Panc1 (cell line): ENCODE data around the gene CLVS2. TPM values are rescaled to one million over a fixed set of nuclear protein-coding genes. Genes with fewer than 3 reads are reported as not detected.

Source experiments
- ATAC-seq: fragments of 200-7000 bp; cut with Tn5 transposase; 2 replicates; pipeline ENCODE4 v1.9.1; 2020; ENCODE audit warnings: mild to moderate bottlenecking, moderate library complexity
- BruUV-seq: library from RNA; stranded (reverse); fragments of 400-500 nt; replicated peaks from 2 replicates; lab custom pipeline; 2021; lab: Mats Ljungman, UMichigan
- CTCF ChIA-PET: fragments of 300-600 bp; sonication (Branson Sonifier 250); formaldehyde crosslinking; loops from one replicate; lab custom pipeline; 2022; ENCODE audit warnings: antibody characterized with exemption; lab: Charles Lee
- POLR2A ChIA-PET: fragments of 300-600 bp; sonication (Branson Sonifier 250); formaldehyde crosslinking; loops from one replicate; lab custom pipeline; 2022; ENCODE audit warnings: antibody characterized with exemption; lab: Charles Lee
- DNase-seq: peaks from one replicate; pipeline ENCODE4 v3.0.0-alpha.2; 2010; ENCODE audit warnings: low read depth, low spot score
- H3K27ac ChIP-seq: 2 replicates; pipeline ENCODE4 v1.5.1; 2011; ENCODE audit warnings: mild to moderate bottlenecking, low read length, inconsistent platforms
- H3K27me3 ChIP-seq: fragments of 200-500 bp; sonication (Bioruptor generic); 2 replicates; pipeline ENCODE4 v1.6.0; 2014; ENCODE audit warnings: low read length, inconsistent platforms; ENCODE audit not compliant: control insufficient read depth, insufficient read depth
- H3K36me3 ChIP-seq: fragments of 200-500 bp; sonication (Bioruptor generic); 2 replicates; pipeline ENCODE4 v1.5.1; 2014; ENCODE audit warnings: inconsistent platforms, mild to moderate bottlenecking, low read length, moderate library complexity; ENCODE audit not compliant: control insufficient read depth, insufficient read depth
- H3K4me1 ChIP-seq: 2 replicates; pipeline ENCODE4 v1.5.1; 2011; ENCODE audit warnings: inconsistent platforms, mild to moderate bottlenecking, low read length, moderate library complexity; ENCODE audit not compliant: control insufficient read depth, insufficient read depth
- H3K4me3 ChIP-seq, 2 experiments: 2 replicates each; pipeline ENCODE4 v1.5.1; 2011 to 2012; ENCODE audit warnings: low read depth in 2 of 2, low read length in 2 of 2, mild to moderate bottlenecking in 2 of 2, inconsistent platforms in 1 of 2, moderate library complexity in 1 of 2
- H3K9me3 ChIP-seq: fragments of 200-500 bp; sonication (Bioruptor generic); 2 replicates; pipeline ENCODE4 v1.5.1; 2014; ENCODE audit warnings: low read depth, mild to moderate bottlenecking, inconsistent platforms, low read length, moderate library complexity; ENCODE audit not compliant: control insufficient read depth, insufficient read depth
- CTCF ChIP-seq: fragments of 450-650 bp; IDR thresholded peaks from 2 replicates; pipeline ENCODE4 v1.5.1; 2017; ENCODE audit warnings: mild to moderate bottlenecking
- POLR2AphosphoS5 ChIP-seq: IDR thresholded peaks from 2 replicates; pipeline ENCODE4 v1.6.1; 2012; ENCODE audit warnings: mild to moderate bottlenecking, low read depth, low read length, moderate library complexity
- SIN3A ChIP-seq: IDR thresholded peaks from 2 replicates; pipeline ENCODE4 v1.6.1; 2012; ENCODE audit warnings: low read depth, mild to moderate bottlenecking, low read length, moderate library complexity, borderline replicate concordance; ENCODE audit not compliant: insufficient read depth
- TCF7L2 ChIP-seq: IDR thresholded peaks from 2 replicates; pipeline ENCODE4 v1.6.1; 2011; ENCODE audit warnings: mild to moderate bottlenecking, low read depth, low read length, inconsistent platforms
- in situ Hi-C: cut with HindIII; loops from 2 replicates; pipeline ENCODE4 v1.10.0; 2016; ENCODE audit warnings: low sequenced_read_pairs, low pct_unique_long_range_greater_than_20kb
- intact Hi-C: fragments of 100-400 bp; cut with micrococcal nuclease; formaldehyde crosslinking; loops from one replicate; pipeline ENCODE4 v1.10.0; 2022; ENCODE audit not compliant: unreplicated experiment
- total RNA-seq: library from RNA; stranded (reverse); gene quantifications from one replicate; pipeline ENCODE4 v1.2.1, GENCODE V29; 2021; ENCODE audit not compliant: unreplicated experiment
- TF ChIP-seq, protein P1 (sequence below), 2 experiments: IDR thresholded peaks; 2 replicates each; pipeline ENCODE4 v1.6.1; 2011 to 2012; ENCODE audit warnings: low read depth in 2 of 2, control low read depth in 1 of 2, low read length in 1 of 2, mild to moderate bottlenecking in 1 of 2, moderate library complexity in 1 of 2; ENCODE audit not compliant: insufficient read depth in 1 of 2

CLVS2 gene
- total RNA-seq, 1 experiment from 2014 or later, result 1.1 TPM

GRCh38 chr6:123036648-123037047, 40.6 kb downstream of the CLVS2 start:
- ATAC-seq, result no peak
- no TSS peak for BruUV-seq
- in situ Hi-C loops, result no loop called here
- no peak for TF ChIP-seq TCF7L2
- TF ChIP-seq, protein P1, sequence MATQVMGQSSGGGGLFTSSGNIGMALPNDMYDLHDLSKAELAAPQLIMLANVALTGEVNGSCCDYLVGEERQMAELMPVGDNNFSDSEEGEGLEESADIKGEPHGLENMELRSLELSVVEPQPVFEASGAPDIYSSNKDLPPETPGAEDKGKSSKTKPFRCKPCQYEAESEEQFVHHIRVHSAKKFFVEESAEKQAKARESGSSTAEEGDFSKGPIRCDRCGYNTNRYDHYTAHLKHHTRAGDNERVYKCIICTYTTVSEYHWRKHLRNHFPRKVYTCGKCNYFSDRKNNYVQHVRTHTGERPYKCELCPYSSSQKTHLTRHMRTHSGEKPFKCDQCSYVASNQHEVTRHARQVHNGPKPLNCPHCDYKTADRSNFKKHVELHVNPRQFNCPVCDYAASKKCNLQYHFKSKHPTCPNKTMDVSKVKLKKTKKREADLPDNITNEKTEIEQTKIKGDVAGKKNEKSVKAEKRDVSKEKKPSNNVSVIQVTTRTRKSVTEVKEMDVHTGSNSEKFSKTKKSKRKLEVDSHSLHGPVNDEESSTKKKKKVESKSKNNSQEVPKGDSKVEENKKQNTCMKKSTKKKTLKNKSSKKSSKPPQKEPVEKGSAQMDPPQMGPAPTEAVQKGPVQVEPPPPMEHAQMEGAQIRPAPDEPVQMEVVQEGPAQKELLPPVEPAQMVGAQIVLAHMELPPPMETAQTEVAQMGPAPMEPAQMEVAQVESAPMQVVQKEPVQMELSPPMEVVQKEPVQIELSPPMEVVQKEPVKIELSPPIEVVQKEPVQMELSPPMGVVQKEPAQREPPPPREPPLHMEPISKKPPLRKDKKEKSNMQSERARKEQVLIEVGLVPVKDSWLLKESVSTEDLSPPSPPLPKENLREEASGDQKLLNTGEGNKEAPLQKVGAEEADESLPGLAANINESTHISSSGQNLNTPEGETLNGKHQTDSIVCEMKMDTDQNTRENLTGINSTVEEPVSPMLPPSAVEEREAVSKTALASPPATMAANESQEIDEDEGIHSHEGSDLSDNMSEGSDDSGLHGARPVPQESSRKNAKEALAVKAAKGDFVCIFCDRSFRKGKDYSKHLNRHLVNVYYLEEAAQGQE (IDR thresholded peaks at IDR 0.05; ENCODE audit: insufficient read depth in 1 of 2, low read depth in 2 of 2, low read length in 1 of 2), result no peak
- no peak overlapping the region for H3K27ac ChIP-seq
- no peaks in the 10 kb centered on the region for H3K27me3 ChIP-seq
- intact Hi-C loops, result no loop called here
- H3K4me1 ChIP-seq, result no peaks in the 10 kb centered on the region
- no peak overlapping the region for H3K4me3 ChIP-seq
- ChIA-PET CTCF (no interaction called here), POLR2A (no interaction called here)
- no peak for DNase-seq
- no peaks in the 10 kb centered on the region for H3K9me3 ChIP-seq
- H3K36me3 ChIP-seq, result no peaks in the 10 kb centered on the region

- intact Hi-C loops, result no loop called here
- Histone ChIP-seq H3K4me3 (no peak overlapping the region), H3K27ac (no peak overlapping the region), H3K27me3 (no peaks in the 10 kb centered on the region), H3K9me3 (no peaks in the 10 kb centered on the region), H3K4me1 (no peaks in the 10 kb centered on the region), H3K36me3 (no peaks in the 10 kb centered on the region)
- in situ Hi-C loops, result no loop called here
- ChIA-PET POLR2A (no interaction called here), CTCF (no interaction called here)
- TF ChIP-seq, protein P1 (IDR thresholded peaks at IDR 0.05; ENCODE audit: insufficient read depth in 1 of 2, low read depth in 2 of 2, low read length in 1 of 2), result no peak
- DNase-seq (no peak), ATAC-seq (no peak)
- no TSS peak for BruUV-seq
These were observed 43.4 kb downstream of the CLVS2 start for GRCh38 chr6:123039431-123039830.

- DNase-seq (no peak), ATAC-seq (no peak)
- ChIA-PET POLR2A (no interaction called here), CTCF (no interaction called here)
- intact Hi-C loops (no loop called here), in situ Hi-C loops (no loop called here)
- BruUV-seq, result no TSS peak
- no peak overlapping the region for H3K27ac ChIP-seq
- H3K4me1 ChIP-seq, result no peaks in the 10 kb centered on the region
- H3K36me3 ChIP-seq, result no peaks in the 10 kb centered on the region
- H3K27me3 ChIP-seq, result no peaks in the 10 kb centered on the region
- no peaks in the 10 kb centered on the region for H3K9me3 ChIP-seq
- TF ChIP-seq, protein P1 (IDR thresholded peaks at IDR 0.05; ENCODE audit: insufficient read depth in 1 of 2, low read depth in 2 of 2, low read length in 1 of 2), result no peak
- TF ChIP-seq POLR2AphosphoS5 (no peak), CTCF (no peak), TCF7L2 (no peak), SIN3A (no peak)
- H3K4me3 ChIP-seq, result no peak overlapping the region
These were observed 46.4 kb downstream of the CLVS2 start for GRCh38 chr6:123042401-123042800.
